Mesenchymal stem cell (in vitro differentiated cells and primary cell): ENCODE measurements around the gene GFI1.

Experiments used
- DNase-seq: peaks from one replicate; pipeline ENCODE4 v3.0.0-alpha.2; 2013
- H2AFZ ChIP-seq: one replicate; pipeline ENCODE4 v1.6.1; 2013; ENCODE audit warnings: low read depth, mild to moderate bottlenecking, control low read depth, inconsistent platforms, low read length, moderate library complexity
- H2AK5ac ChIP-seq: 2 replicates; pipeline ENCODE4 v1.6.1; 2013; ENCODE audit warnings: low read length, moderate library complexity, mild to moderate bottlenecking, inconsistent platforms; ENCODE audit not compliant: severe bottlenecking
- H2BK120ac ChIP-seq: one replicate; pipeline ENCODE4 v1.6.1; 2013; ENCODE audit warnings: low read depth, mild to moderate bottlenecking, inconsistent platforms, low read length, moderate library complexity
- H2BK12ac ChIP-seq, 2 experiments: one replicate each; pipeline ENCODE4 v1.6.1; 2013; ENCODE audit warnings: inconsistent platforms in 2 of 2, low read length in 2 of 2, mild to moderate bottlenecking in 2 of 2, moderate library complexity in 2 of 2, control low read depth in 1 of 2
- H2BK15ac ChIP-seq: one replicate; pipeline ENCODE4 v1.6.1; 2013; ENCODE audit warnings: mild to moderate bottlenecking, low read depth, inconsistent platforms; ENCODE audit not compliant: poor library complexity, severe bottlenecking
- H2BK5ac ChIP-seq: 2 replicates; pipeline ENCODE4 v1.6.1; 2013; ENCODE audit warnings: low read depth, mild to moderate bottlenecking, low read length, control low read depth, inconsistent platforms; ENCODE audit not compliant: poor library complexity, severe bottlenecking
- H3K14ac ChIP-seq, 2 experiments: one replicate each; pipeline ENCODE4 v1.6.1; 2013; ENCODE audit warnings: inconsistent platforms in 2 of 2, low read length in 2 of 2, control low read depth in 1 of 2, mild to moderate bottlenecking in 1 of 2, moderate library complexity in 1 of 2
- H3K18ac ChIP-seq, 2 experiments: one replicate each; pipeline ENCODE4 v1.6.1; 2013; ENCODE audit warnings: inconsistent platforms in 2 of 2, low read length in 2 of 2, control low read depth in 1 of 2, low read depth in 1 of 2, mild to moderate bottlenecking in 1 of 2
- H3K23ac ChIP-seq, 2 experiments: one replicate each; pipeline ENCODE4 v1.6.1; 2013; ENCODE audit warnings: inconsistent platforms in 2 of 2, low read length in 2 of 2, mild to moderate bottlenecking in 2 of 2, moderate library complexity in 2 of 2, control low read depth in 1 of 2
- H3K27ac ChIP-seq: 2 replicates; pipeline ENCODE4 v1.5.1; 2013; ENCODE audit warnings: mild to moderate bottlenecking, moderate library complexity, low read length, control low read depth, inconsistent platforms; ENCODE audit not compliant: poor library complexity, severe bottlenecking
- H3K27me3 ChIP-seq, 2 experiments: 2 replicates each; pipeline versions ENCODE4 v1.6.1 to v1.7.0; 2013; ENCODE audit warnings: low read length in 2 of 2, mild to moderate bottlenecking in 2 of 2, moderate library complexity in 2 of 2, control low read depth in 1 of 2, inconsistent platforms in 1 of 2; ENCODE audit not compliant: control insufficient read depth in 1 of 2, insufficient read depth in 1 of 2
- H3K36me3 ChIP-seq, 2 experiments: 2 replicates each; pipeline versions ENCODE4 v1.6.1 to v1.7.0; 2013; ENCODE audit warnings: low read length in 2 of 2, control low read depth in 1 of 2, inconsistent platforms in 1 of 2, low read depth in 1 of 2, mild to moderate bottlenecking in 1 of 2; ENCODE audit not compliant: insufficient read depth in 2 of 2, control insufficient read depth in 1 of 2
- H3K4ac ChIP-seq, 2 experiments: one replicate each; pipeline ENCODE4 v1.6.1; 2013; ENCODE audit warnings: inconsistent platforms in 2 of 2, low read length in 2 of 2, mild to moderate bottlenecking in 2 of 2, moderate library complexity in 2 of 2, control low read depth in 1 of 2, low read depth in 1 of 2
- H3K4me1 ChIP-seq: 2 replicates; pipeline ENCODE4 v1.6.1; 2013; ENCODE audit warnings: low read depth, low read length, control low read depth; ENCODE audit not compliant: control insufficient read depth, insufficient read depth
- H3K4me2 ChIP-seq: 2 replicates; pipeline ENCODE4 v1.6.1; 2013; ENCODE audit warnings: low read length, mild to moderate bottlenecking, inconsistent platforms; ENCODE audit not compliant: poor library complexity, severe bottlenecking
- H3K4me3 ChIP-seq, 2 experiments: 2 replicates each; pipeline versions ENCODE4 v1.5.1 to v1.7.0; 2013; ENCODE audit warnings: low read length in 2 of 2, mild to moderate bottlenecking in 2 of 2, control low read depth in 1 of 2, low read depth in 1 of 2; ENCODE audit not compliant: insufficient read depth in 1 of 2
- H3K79me1 ChIP-seq: replicated peaks from 2 replicates; pipeline ENCODE4 v1.6.1; 2013; ENCODE audit warnings: mild to moderate bottlenecking, control low read depth, low read length, inconsistent platforms; ENCODE audit not compliant: poor library complexity, severe bottlenecking
- H3K9ac ChIP-seq: 2 replicates; pipeline ENCODE4 v1.7.0; 2013; ENCODE audit warnings: mild to moderate bottlenecking, low read length, moderate library complexity
- H3K9me3 ChIP-seq: 2 replicates; pipeline ENCODE4 v1.7.0; 2013; ENCODE audit warnings: mild to moderate bottlenecking, low read length; ENCODE audit not compliant: control insufficient read depth
- H4K8ac ChIP-seq: one replicate; pipeline ENCODE4 v1.6.1; 2013; ENCODE audit warnings: inconsistent platforms, mild to moderate bottlenecking, low read length, moderate library complexity
- H4K91ac ChIP-seq: one replicate; pipeline ENCODE4 v1.6.1; 2013; ENCODE audit warnings: mild to moderate bottlenecking, low read length, inconsistent platforms
- whole genome bisulfite sequencing: methylation state at CpG from one replicate; pipeline ENCODE4 v1.1.7; 2013; ENCODE audit warnings: mixed read lengths; 5-methylcytosine and 5-hydroxymethylcytosine counted together

The GFI1 gene

GRCh38 chr1:92495392-92496063, 8.8 kb upstream of the GFI1 start:
- 56% methylated on average over 1 of the region's 2 CpGs for WGBS
- H3K4me1 ChIP-seq = no peaks in the 10 kb centered on the region
- no peak overlapping the region for H2BK120ac ChIP-seq

GRCh38 chr1:92494485-92495141, 7.9 kb upstream of the GFI1 start:
- Histone ChIP-seq H3K14ac (no peak overlapping the region), H3K4me1 (no peaks in the 10 kb centered on the region), H3K4me2 (no peak overlapping the region), H3K23ac (no peak overlapping the region), H3K9me3 (no peaks in the 10 kb centered on the region), H2BK12ac (no peak overlapping the region), H3K36me3 (no peaks in the 10 kb centered on the region), H3K4me3 (no peak overlapping the region), H3K4ac (no peak overlapping the region), H4K8ac (no peak overlapping the region), H4K91ac (no peak overlapping the region), H2AK5ac (no peak overlapping the region), H2BK120ac (no peak overlapping the region), H3K27ac (no peak overlapping the region), H3K18ac (no peak overlapping the region), H3K9ac (no peak overlapping the region), H2BK15ac (no peak overlapping the region), H2BK5ac (no peak overlapping the region), H3K79me1 (no peaks in the 10 kb centered on the region), H3K27me3 (peaks cover under 1 to 3% of the 10 kb centered on the region in 2 experiments), H2AFZ (no peak overlapping the region)
- DNase-seq = no peak
- 98% methylated on average over 2 of the region's 4 CpGs for WGBS

More at GRCh38 chr1:92495392-92496063, 8.8 kb upstream of the GFI1 start:
- no peak for DNase-seq
- peaks cover 0 to 3% of the 10 kb centered on the region in 2 experiments for H3K27me3 ChIP-seq
- H3K14ac ChIP-seq = no peak overlapping the region
- H2BK12ac ChIP-seq = no peak overlapping the region
- no peak overlapping the region for H3K4me2 ChIP-seq
- no peak overlapping the region for H3K9ac ChIP-seq
- H3K27ac ChIP-seq = no peak overlapping the region
- no peaks in the 10 kb centered on the region for H3K36me3 ChIP-seq
- no peak overlapping the region for H3K4me3 ChIP-seq
- H3K4ac ChIP-seq = no peak overlapping the region
- H2AK5ac ChIP-seq = no peak overlapping the region
- H2BK5ac ChIP-seq = no peak overlapping the region
- H3K79me1 ChIP-seq = no peaks in the 10 kb centered on the region
- H3K18ac ChIP-seq = no peak overlapping the region
- no peak overlapping the region for H4K8ac ChIP-seq
- no peaks in the 10 kb centered on the region for H3K9me3 ChIP-seq
- H4K91ac ChIP-seq = no peak overlapping the region
- H2BK15ac ChIP-seq = no peak overlapping the region
- H3K23ac ChIP-seq = no peak overlapping the region
- no peak overlapping the region for H2AFZ ChIP-seq

- 90% methylated on average over 4 of the region's 4 CpGs for WGBS
- Histone ChIP-seq H3K23ac (no peak overlapping the region), H3K4ac (no peak overlapping the region), H2BK120ac (no peak overlapping the region), H3K9me3 (no peaks in the 10 kb centered on the region), H4K91ac (no peak overlapping the region), H3K4me1 (no peaks in the 10 kb centered on the region), H3K9ac (no peak overlapping the region), H3K27me3 (peaks cover 12 to 16% of the 10 kb centered on the region in 2 experiments), H3K36me3 (no peaks in the 10 kb centered on the region), H2AK5ac (no peak overlapping the region), H2BK5ac (no peak overlapping the region), H3K18ac (no peak overlapping the region), H3K4me2 (no peak overlapping the region), H3K4me3 (no peak overlapping the region), H2BK15ac (no peak overlapping the region), H3K27ac (no peak overlapping the region), H4K8ac (no peak overlapping the region), H2BK12ac (no peak overlapping the region), H2AFZ (no peak overlapping the region), H3K79me1 (no peaks in the 10 kb centered on the region), H3K14ac (no peak overlapping the region)
- DNase-seq = no peak
Measured at GRCh38 chr1:92493139-92493538, 6.4 kb upstream of the GFI1 start.

- Histone ChIP-seq H3K9me3 (no peaks in the 10 kb centered on the region), H4K91ac (no peak overlapping the region), H3K14ac (no peak overlapping the region), H3K36me3 (no peaks in the 10 kb centered on the region), H2BK120ac (no peak overlapping the region), H4K8ac (no peak overlapping the region), H2AK5ac (no peak overlapping the region), H3K23ac (no peak overlapping the region), H3K27me3 (peaks cover 44 to 54% of the 10 kb centered on the region in 2 experiments), H3K4me2 (no peak overlapping the region), H2BK12ac (no peak overlapping the region), H3K18ac (no peak overlapping the region), H2BK15ac (no peak overlapping the region), H3K9ac (no peak overlapping the region), H3K79me1 (no peaks in the 10 kb centered on the region), H3K4me1 (peaks cover 29% of the 10 kb centered on the region), H2AFZ (no peak overlapping the region), H2BK5ac (no peak overlapping the region), H3K4me3 (no peak overlapping the region), H3K4ac (no peak overlapping the region), H3K27ac (no peak overlapping the region)
- 100% methylated on average over 1 of the region's 3 CpGs for WGBS
- DNase-seq = no peak
Measured at GRCh38 chr1:92488832-92489231, 2.1 kb upstream of the GFI1 start.
